ENCODE measurements around the gene SCGB1D2.

Gene SCGB1D2

GRCh38 chr11:62245271-62245753, 3.3 kb downstream of the SCGB1D2 start:
- Mint-ChIP-seq H3K9me3 (peaks cover 10% of the 10 kb centered on the region), H3K4me3 (no peak overlapping the region), H3K4me1 (no peaks in the 10 kb centered on the region), H3K27me3 (ENCODE audit: low read depth) (peaks cover 16% of the 10 kb centered on the region), H3K36me3 (ENCODE audit: low read depth) (no peaks in the 10 kb centered on the region), H3K27ac (no peak overlapping the region)
- TF ChIP-seq CTCF (IDR thresholded peaks at IDR 0.05; ENCODE audit: unreplicated experiment in 3 of 3) = no peak

GRCh38 chr11:62251698-62252097, 9.7 kb downstream of the SCGB1D2 start:
- Mint-ChIP-seq H3K4me3 (no peak overlapping the region), H3K27ac (no peak overlapping the region), H3K4me1 (no peaks in the 10 kb centered on the region), H3K36me3 (ENCODE audit: low read depth) (no peaks in the 10 kb centered on the region), H3K9me3 (peaks cover 34% of the 10 kb centered on the region), H3K27me3 (ENCODE audit: low read depth) (peaks cover 11% of the 10 kb centered on the region)
- no peak for TF ChIP-seq CTCF (IDR thresholded peaks at IDR 0.05; ENCODE audit: unreplicated experiment in 3 of 3)

- Mint-ChIP-seq H3K27ac (no peak overlapping the region), H3K27me3 (ENCODE audit: low read depth) (peaks cover 11% of the 10 kb centered on the region), H3K4me1 (no peaks in the 10 kb centered on the region), H3K36me3 (ENCODE audit: low read depth) (no peaks in the 10 kb centered on the region), H3K4me3 (no peak overlapping the region), H3K9me3 (peaks cover 34% of the 10 kb centered on the region)
- TF ChIP-seq CTCF (IDR thresholded peaks at IDR 0.05; ENCODE audit: unreplicated experiment in 3 of 3) = no peak
These were observed 12.0 kb downstream of the SCGB1D2 start for GRCh38 chr11:62253999-62254542.

- Mint-ChIP-seq H3K27me3 (ENCODE audit: low read depth) (peaks cover 13% of the 10 kb centered on the region), H3K4me1 (no peaks in the 10 kb centered on the region), H3K9me3 (peaks cover 15% of the 10 kb centered on the region), H3K36me3 (ENCODE audit: low read depth) (no peaks in the 10 kb centered on the region), H3K27ac (no peak overlapping the region), H3K4me3 (no peak overlapping the region)
- TF ChIP-seq CTCF (IDR thresholded peaks at IDR 0.05; ENCODE audit: unreplicated experiment in 3 of 3) = no peak
These were observed 14.2 kb downstream of the SCGB1D2 start for GRCh38 chr11:62256281-62256680.

- no peak overlapping the region for H3K27ac Mint-ChIP-seq
- peaks cover 32% of the 10 kb centered on the region for H3K27me3 Mint-ChIP-seq (ENCODE audit: low read depth)
- TF ChIP-seq CTCF (IDR thresholded peaks at IDR 0.05; ENCODE audit: unreplicated experiment in 3 of 3) = no peak
- H3K4me3 Mint-ChIP-seq = no peak overlapping the region
- H3K36me3 Mint-ChIP-seq (ENCODE audit: low read depth) = no peaks in the 10 kb centered on the region
- H3K9me3 Mint-ChIP-seq = peaks cover 2% of the 10 kb centered on the region
- H3K4me1 Mint-ChIP-seq = no peaks in the 10 kb centered on the region
These were observed 18.4 kb downstream of the SCGB1D2 start for GRCh38 chr11:62260261-62260953.

GRCh38 chr11:62264004-62264403, 22.0 kb downstream of the SCGB1D2 start:
- Mint-ChIP-seq H3K4me3 (no peak overlapping the region), H3K27me3 (ENCODE audit: low read depth) (peaks cover 49% of the 10 kb centered on the region), H3K27ac (no peak overlapping the region), H3K36me3 (ENCODE audit: low read depth) (no peaks in the 10 kb centered on the region), H3K4me1 (no peaks in the 10 kb centered on the region), H3K9me3 (peaks cover 2% of the 10 kb centered on the region)
- TF ChIP-seq CTCF (IDR thresholded peaks at IDR 0.05; ENCODE audit: unreplicated experiment in 3 of 3) = no peak

All from nephron (organoid).